Esophagus (tissue), 2 donors: ENCODE results near the gene DHX57. TPM values are rescaled to one million over a fixed set of nuclear protein-coding genes. Genes with fewer than 3 reads are reported as not detected.
"Not testable (repeated sequence)": the region's sequence is repeated elsewhere in the genome, so short reads cannot be mapped to it uniquely, and the experiment has no call there.

Experiments
- H3K27ac ChIP-seq, 2 donors: one replicate each; pipeline ENCODE4 v1.5.1; 2013; ENCODE audit warnings: low read depth in 2 of 2, mild to moderate bottlenecking in 2 of 2, inconsistent platforms in 1 of 2, low read length in 1 of 2, moderate library complexity in 1 of 2
- H3K27me3 ChIP-seq, 2 donors: one replicate each; pipeline ENCODE4 v1.6.1; 2013; ENCODE audit warnings: low read length in 2 of 2, control low read depth in 1 of 2, mild to moderate bottlenecking in 1 of 2; ENCODE audit not compliant: insufficient read depth in 2 of 2, control insufficient read depth in 1 of 2
- H3K36me3 ChIP-seq, 2 donors: one replicate each; pipeline ENCODE4 v1.6.1; 2013; ENCODE audit warnings: low read length in 1 of 2; ENCODE audit not compliant: control insufficient read depth in 2 of 2, insufficient read depth in 2 of 2
- H3K4me1 ChIP-seq, 2 donors: one replicate each; pipeline ENCODE4 v1.6.1; 2013; ENCODE audit warnings: low read length in 1 of 2; ENCODE audit not compliant: control insufficient read depth in 2 of 2, insufficient read depth in 2 of 2
- H3K4me3 ChIP-seq, 2 donors: one replicate each; pipeline ENCODE4 v1.5.1; 2013; ENCODE audit warnings: low read length in 2 of 2, mild to moderate bottlenecking in 2 of 2, low read depth in 1 of 2, moderate library complexity in 1 of 2
- H3K9me3 ChIP-seq, 2 donors: one replicate each; pipeline ENCODE4 v1.6.1; 2013; ENCODE audit warnings: mild to moderate bottlenecking in 2 of 2, low read depth in 1 of 2, low read length in 1 of 2, moderate library complexity in 1 of 2; ENCODE audit not compliant: control insufficient read depth in 2 of 2, insufficient read depth in 1 of 2
- WGBS, 2 donors: extraction: QIAGEN DNeasy Blood & Tissue Kit; methylation state at CpG; one replicate each; pipeline ENCODE4 v1.1.7; 2013; 5-methylcytosine and 5-hydroxymethylcytosine counted together
- polyA plus RNA-seq, 2 donors: library from polyadenylated mRNA; stranded (reverse); fragments of 200-250 nt; gene quantifications; one replicate each; pipeline ENCODE4 v1.2.3, GENCODE V29; 2013
- donor health status: healthy with polysubstance abuse.
- donor health status: Bipolar disorder and iron deficiency.

Gene DHX57
- polyA plus RNA-seq, 2 donors = 5.1 to 6.0 TPM

- 94 to 96% methylated on average over 8 of the region's 8 CpGs for WGBS, 2 donors
- H3K4me3 ChIP-seq, H3K36me3 ChIP-seq, H3K9me3 ChIP-seq, H3K4me1 ChIP-seq, H3K27me3 ChIP-seq, H3K27ac ChIP-seq: not testable (repeated sequence)
These were observed 83.4 kb downstream of the DHX57 start for GRCh38 chr2:38792321-38792720.

- H3K9me3 ChIP-seq = no peaks in the 10 kb centered on the region
- no peak overlapping the region for H3K4me3 ChIP-seq
- no peaks in the 10 kb centered on the region for H3K36me3 ChIP-seq
- 94% methylated on average over 1 of the region's 1 CpG for WGBS, 2 donors
- no peaks in the 10 kb centered on the region for H3K27me3 ChIP-seq
- H3K4me1 ChIP-seq = no peaks in the 10 kb centered on the region
- H3K27ac ChIP-seq = no peak overlapping the region
These were observed 84.0 kb downstream of the DHX57 start for GRCh38 chr2:38791744-38792143.

- WGBS, 2 donors = 82 to 88% methylated on average over 14 of the region's 14 CpGs
- no peaks in the 10 kb centered on the region for H3K9me3 ChIP-seq
- no peak overlapping the region for H3K4me3 ChIP-seq
- no peak overlapping the region for H3K27ac ChIP-seq
- no peaks in the 10 kb centered on the region for H3K4me1 ChIP-seq
- H3K36me3 ChIP-seq = no peaks in the 10 kb centered on the region
- no peaks in the 10 kb centered on the region for H3K27me3 ChIP-seq
These were observed 86.0 kb downstream of the DHX57 start for GRCh38 chr2:38789691-38790090.

- H3K27me3 ChIP-seq = no peaks in the 10 kb centered on the region
- H3K9me3 ChIP-seq = no peaks in the 10 kb centered on the region
- H3K4me3 ChIP-seq = no peak overlapping the region
- H3K27ac ChIP-seq = no peak overlapping the region
- H3K4me1 ChIP-seq = no peaks in the 10 kb centered on the region
- no peaks in the 10 kb centered on the region for H3K36me3 ChIP-seq
- 55 to 65% methylated on average over 6 of the region's 6 CpGs for WGBS, 2 donors
These were observed 87.4 kb downstream of the DHX57 start for GRCh38 chr2:38788306-38788705.

- Histone ChIP-seq H3K27me3 (no peaks in the 10 kb centered on the region), H3K36me3 (no peaks in the 10 kb centered on the region), H3K27ac (no peak overlapping the region), H3K4me1 (no peaks in the 10 kb centered on the region), H3K9me3 (no peaks in the 10 kb centered on the region), H3K4me3 (no peak overlapping the region)
These were observed 92.1 kb downstream of the DHX57 start for GRCh38 chr2:38783586-38783985.

- H3K27me3 ChIP-seq = no peaks in the 10 kb centered on the region
- peak overlapping the region; percentile 51 to 99 for H3K4me3 ChIP-seq
- H3K27ac ChIP-seq = peak overlapping the region in 1 of 2 donors; percentile 79
- H3K9me3 ChIP-seq = no peaks in the 10 kb centered on the region
- 7 to 10% methylated on average over 8 of the region's 8 CpGs for WGBS, 2 donors
- no peaks in the 10 kb centered on the region for H3K36me3 ChIP-seq
- no peaks in the 10 kb centered on the region for H3K4me1 ChIP-seq
These were observed 97.0 kb downstream of the DHX57 start for GRCh38 chr2:38778687-38779082.

GRCh38 chr2:38776531-38776930 is 99.2 kb downstream of the DHX57 start:
- Histone ChIP-seq H3K4me3 (no peak overlapping the region), H3K36me3 (no peaks in the 10 kb centered on the region), H3K27me3 (no peaks in the 10 kb centered on the region), H3K27ac (no peak overlapping the region), H3K9me3 (no peaks in the 10 kb centered on the region), H3K4me1 (no peaks in the 10 kb centered on the region)
- 88 to 90% methylated on average over 13 of the region's 13 CpGs for WGBS, 2 donors

GRCh38 chr2:38775921-38776225 is 99.9 kb downstream of the DHX57 start:
- Histone ChIP-seq H3K36me3 (no peaks in the 10 kb centered on the region), H3K9me3 (no peaks in the 10 kb centered on the region), H3K4me1 (no peaks in the 10 kb centered on the region), H3K4me3 (no peak overlapping the region), H3K27ac (no peak overlapping the region), H3K27me3 (no peaks in the 10 kb centered on the region)
- 84 to 86% methylated on average over 7 of the region's 7 CpGs for WGBS, 2 donors

- Histone ChIP-seq H3K27ac (no peak overlapping the region), H3K4me3 (no peak overlapping the region), H3K4me1 (no peaks in the 10 kb centered on the region), H3K36me3 (no peaks in the 10 kb centered on the region), H3K9me3 (no peaks in the 10 kb centered on the region), H3K27me3 (no peaks in the 10 kb centered on the region)
- 83 to 86% methylated on average over 17 of the region's 17 CpGs for WGBS, 2 donors
These were observed 100.4 kb downstream of the DHX57 start for GRCh38 chr2:38775097-38775920.

- no peaks in the 10 kb centered on the region for H3K4me1 ChIP-seq
- H3K27ac ChIP-seq = no peak overlapping the region
- no peaks in the 10 kb centered on the region for H3K27me3 ChIP-seq
- no peaks in the 10 kb centered on the region for H3K36me3 ChIP-seq
- H3K4me3 ChIP-seq = no peak overlapping the region
- WGBS, 2 donors = 67 to 70% methylated on average over 5 of the region's 5 CpGs
- H3K9me3 ChIP-seq = no peaks in the 10 kb centered on the region
These were observed 104.1 kb downstream of the DHX57 start for GRCh38 chr2:38771632-38772031.
